Suprapubic skin (tissue), 4 donors: ENCODE results near the gene PLSCR2.

ENCODE experiments used
- CTCF ChIP-seq, 2 donors: fragments of 200-600 bp in 1 of 2; fragments of 450-650 bp in 1 of 2; sonication (generic) in 1 of 2; IDR thresholded peaks; one replicate each; pipeline ENCODE4 v1.5.1; 2016 to 2019; ENCODE audit warnings: antibody characterized with exemption in 2 of 2, mild to moderate bottlenecking in 1 of 2, moderate library complexity in 1 of 2
- EP300 ChIP-seq: sonication (generic); formaldehyde crosslinking; IDR thresholded peaks from one replicate; pipeline ENCODE4 v1.6.1; 2017; ENCODE audit warnings: antibody characterized with exemption
- POLR2A ChIP-seq, 2 donors: fragments of 450-650 bp; IDR thresholded peaks; one replicate each; pipeline ENCODE4 v1.6.1; 2017; ENCODE audit warnings: antibody characterized with exemption in 2 of 2, mild to moderate bottlenecking in 2 of 2, moderate library complexity in 2 of 2
- POLR2AphosphoS5 ChIP-seq, 3 donors: sonication (generic); formaldehyde crosslinking; IDR thresholded peaks; one replicate each; pipeline ENCODE4 v1.6.1; 2017; ENCODE audit warnings: antibody characterized with exemption in 3 of 3

GRCh38 chr3:146425341-146425740, 44.0 kb downstream of the PLSCR2 start:
- TF ChIP-seq CTCF (IDR thresholded peaks at IDR 0.05) = no peak
- TF ChIP-seq POLR2A (IDR thresholded peaks at IDR 0.05) = no peak
- no peak for TF ChIP-seq EP300
- TF ChIP-seq POLR2AphosphoS5 (IDR thresholded peaks at IDR 0.05) = no peak
